Natural killer cell (primary cell): ENCODE results near the gene SLC9A7. TPM values are rescaled to one million over a fixed set of nuclear protein-coding genes. Genes with fewer than 3 reads are reported as not detected.

Experiments used
- ATAC-seq, 3 donors: fragments of 150-1000 bp in 2 of 3; fragments of 200-7000 bp in 1 of 3; cut with Tn5 transposase; 1 replicate in 1 of 3; 2 replicates in 2 of 3; pipeline ENCODE4 v1.10.0; 2021; ENCODE audit warnings: mild to moderate bottlenecking in 2 of 3, moderate library complexity in 2 of 3
- DNase-seq, 2 donors: peaks; one replicate each; pipeline versions ENCODE4 v3.0.0 to v3.0.0-alpha.2; 2013 to 2021; ENCODE audit warnings: mixed read lengths in 1 of 2
- H3K27ac ChIP-seq: one replicate; pipeline ENCODE4 v1.5.1; 2013; ENCODE audit warnings: mild to moderate bottlenecking, low read length
- H3K27me3 ChIP-seq: one replicate; pipeline ENCODE4 v1.6.1; 2013; ENCODE audit warnings: low read length; ENCODE audit not compliant: control insufficient read depth, insufficient read depth
- H3K36me3 ChIP-seq: one replicate; pipeline ENCODE4 v1.6.1; 2013; ENCODE audit warnings: low read length; ENCODE audit not compliant: control insufficient read depth, insufficient read depth
- H3K4me1 ChIP-seq: one replicate; pipeline ENCODE4 v1.6.1; 2013; ENCODE audit warnings: low read length; ENCODE audit not compliant: control insufficient read depth, insufficient read depth
- H3K4me3 ChIP-seq: one replicate; pipeline ENCODE4 v1.5.1; 2013; ENCODE audit warnings: low read length
- H3K9me3 ChIP-seq: one replicate; pipeline ENCODE4 v1.6.1; 2013; ENCODE audit warnings: low read length; ENCODE audit not compliant: control insufficient read depth, insufficient read depth
- H3K27ac Mint-ChIP-seq, 2 donors: one replicate each; pipeline ENCODE4 v1.8.0; 2022; ENCODE audit warnings: mild to moderate bottlenecking in 2 of 2, mixed read lengths in 2 of 2, moderate library complexity in 1 of 2
- H3K27me3 Mint-ChIP-seq, 2 donors: one replicate each; pipeline ENCODE4 v1.8.0; 2022; ENCODE audit warnings: low read depth in 2 of 2, mixed read lengths in 2 of 2
- H3K36me3 Mint-ChIP-seq: one replicate; pipeline ENCODE4 v1.8.0; 2022; ENCODE audit warnings: mixed read lengths
- H3K4me1 Mint-ChIP-seq, 2 donors: one replicate each; pipeline ENCODE4 v1.8.0; 2022; ENCODE audit warnings: mixed read lengths in 2 of 2
- H3K4me3 Mint-ChIP-seq: one replicate; pipeline ENCODE4 v1.8.0; 2022; ENCODE audit warnings: mild to moderate bottlenecking, moderate library complexity, mixed read lengths
- H3K9me3 Mint-ChIP-seq, 2 donors: one replicate each; pipeline ENCODE4 v1.8.0; 2022; ENCODE audit warnings: mixed read lengths in 2 of 2
- WGBS: methylation state at CpG from one replicate; pipeline ENCODE4 v1.1.7; 2013; ENCODE audit warnings: missing lambda C conversion rate; ENCODE audit not compliant: insufficient coverage; 5-methylcytosine and 5-hydroxymethylcytosine counted together
- intact Hi-C: fragments of 100-400 bp; cut with micrococcal nuclease; formaldehyde crosslinking; loops from one replicate; pipeline ENCODE4 v1.14.2; 2022
- total RNA-seq, 4 donors: library from RNA; stranded (reverse); fragments of 120-200 nt in 1 of 4; gene quantifications; one replicate each; pipeline versions ENCODE4 v1.2.3 to v1.2.4, GENCODE V29; 2013 to 2022
- TF ChIP-seq, protein P1 (sequence below): fragments of 200-600 bp; IDR thresholded peaks from one replicate; pipeline ENCODE4 v1.8.0; 2022; ENCODE audit warnings: antibody characterized with exemption

SLC9A7 gene
- total RNA-seq, 3 donors from 2014 or later (not counting 1 experiment from before 2014, with no cell fraction given) = 0.39 to 1.1 (median 0.75) TPM

DNA sequence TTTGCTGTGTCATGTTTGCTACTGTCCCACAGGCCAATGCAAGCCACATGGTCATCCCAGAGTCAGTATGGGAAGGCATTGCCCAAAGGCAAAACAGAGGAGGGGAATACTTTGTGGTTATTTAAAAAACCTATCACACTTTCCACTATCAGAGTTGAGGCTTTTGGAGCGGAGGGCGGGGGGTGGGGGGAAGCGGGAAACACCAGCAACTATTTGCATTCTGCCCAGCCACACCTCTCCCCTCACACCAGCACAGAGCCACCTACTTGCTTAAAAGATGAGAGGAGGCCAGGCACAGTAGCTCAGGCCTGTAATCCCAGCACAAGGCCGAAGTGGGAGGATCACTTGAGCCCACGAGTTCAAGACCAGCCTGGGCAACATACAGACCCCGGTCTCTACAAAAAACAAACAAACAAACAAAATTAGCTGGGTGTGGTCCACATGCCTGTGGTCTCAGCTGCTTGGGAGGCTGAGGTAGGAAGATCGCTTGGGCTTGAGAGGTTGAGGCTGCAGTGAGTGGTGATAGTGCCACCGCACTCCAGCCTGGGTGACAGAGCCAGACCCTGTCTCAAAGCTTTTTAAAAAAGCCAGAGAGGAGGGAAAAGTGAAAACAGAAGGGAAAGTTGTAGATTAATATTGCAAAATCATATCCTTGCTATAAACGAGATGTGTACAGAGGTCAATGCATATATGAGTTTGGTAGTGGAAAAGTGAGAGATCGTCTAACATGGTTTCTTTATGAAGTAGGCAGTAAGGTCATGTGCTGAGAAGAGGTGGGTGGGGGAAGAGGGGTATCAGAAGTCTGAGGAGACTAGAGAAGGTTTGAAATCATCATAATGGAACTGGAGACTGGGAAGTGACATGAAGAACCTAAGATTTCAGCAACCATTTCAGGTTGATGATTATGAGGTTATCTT, 187.2 kb downstream of the SLC9A7 start:
- Histone ChIP-seq H3K9me3 (no peaks in the 10 kb centered on the region), H3K36me3 (no peaks in the 10 kb centered on the region), H3K27ac (no peak overlapping the region), H3K4me1 (peaks cover 31% of the 10 kb centered on the region), H3K4me3 (no peak overlapping the region), H3K27me3 (no peaks in the 10 kb centered on the region)
- Mint-ChIP-seq H3K36me3 (no peaks in the 10 kb centered on the region), H3K27me3 (no peaks in the 10 kb centered on the region), H3K9me3 (no peaks in the 10 kb centered on the region), H3K4me1 (peaks cover 20 to 31% of the 10 kb centered on the region in 2 donors), H3K27ac (peak overlapping the region; percentile 35 to 95), H3K4me3 (peak overlapping the region; percentile 70)
- TF ChIP-seq, protein P1, sequence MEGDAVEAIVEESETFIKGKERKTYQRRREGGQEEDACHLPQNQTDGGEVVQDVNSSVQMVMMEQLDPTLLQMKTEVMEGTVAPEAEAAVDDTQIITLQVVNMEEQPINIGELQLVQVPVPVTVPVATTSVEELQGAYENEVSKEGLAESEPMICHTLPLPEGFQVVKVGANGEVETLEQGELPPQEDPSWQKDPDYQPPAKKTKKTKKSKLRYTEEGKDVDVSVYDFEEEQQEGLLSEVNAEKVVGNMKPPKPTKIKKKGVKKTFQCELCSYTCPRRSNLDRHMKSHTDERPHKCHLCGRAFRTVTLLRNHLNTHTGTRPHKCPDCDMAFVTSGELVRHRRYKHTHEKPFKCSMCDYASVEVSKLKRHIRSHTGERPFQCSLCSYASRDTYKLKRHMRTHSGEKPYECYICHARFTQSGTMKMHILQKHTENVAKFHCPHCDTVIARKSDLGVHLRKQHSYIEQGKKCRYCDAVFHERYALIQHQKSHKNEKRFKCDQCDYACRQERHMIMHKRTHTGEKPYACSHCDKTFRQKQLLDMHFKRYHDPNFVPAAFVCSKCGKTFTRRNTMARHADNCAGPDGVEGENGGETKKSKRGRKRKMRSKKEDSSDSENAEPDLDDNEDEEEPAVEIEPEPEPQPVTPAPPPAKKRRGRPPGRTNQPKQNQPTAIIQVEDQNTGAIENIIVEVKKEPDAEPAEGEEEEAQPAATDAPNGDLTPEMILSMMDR = no peak
- intact Hi-C loops = loop anchor here (1.0 to 5.0 kb wide), 3 partner anchors 26 to 124 kb away; partner anchors contain the start of gene ZNF674
- no peak for DNase-seq
- no peak for ATAC-seq
- WGBS = 78% methylated on average over 5 of the region's 10 CpGs

GRCh38 chrX:46569621-46570020, 189.3 kb downstream of the SLC9A7 start:
- TF ChIP-seq, protein P1 = no peak
- Mint-ChIP-seq H3K4me3 (no peak overlapping the region), H3K36me3 (no peaks in the 10 kb centered on the region), H3K27me3 (no peaks in the 10 kb centered on the region), H3K4me1 (peaks cover 15 to 17% of the 10 kb centered on the region in 2 donors), H3K27ac (no peak overlapping the region), H3K9me3 (no peaks in the 10 kb centered on the region)
- Histone ChIP-seq H3K9me3 (no peaks in the 10 kb centered on the region), H3K27me3 (no peaks in the 10 kb centered on the region), H3K4me3 (no peak overlapping the region), H3K4me1 (peaks cover 16% of the 10 kb centered on the region), H3K27ac (no peak overlapping the region), H3K36me3 (no peaks in the 10 kb centered on the region)
- DNase-seq = no peak
- intact Hi-C loops = loop anchor here (5.0 kb wide), 1 partner anchor 68 kb away; no protein-coding TSS in a partner anchor
- ATAC-seq = no peak

DNA sequence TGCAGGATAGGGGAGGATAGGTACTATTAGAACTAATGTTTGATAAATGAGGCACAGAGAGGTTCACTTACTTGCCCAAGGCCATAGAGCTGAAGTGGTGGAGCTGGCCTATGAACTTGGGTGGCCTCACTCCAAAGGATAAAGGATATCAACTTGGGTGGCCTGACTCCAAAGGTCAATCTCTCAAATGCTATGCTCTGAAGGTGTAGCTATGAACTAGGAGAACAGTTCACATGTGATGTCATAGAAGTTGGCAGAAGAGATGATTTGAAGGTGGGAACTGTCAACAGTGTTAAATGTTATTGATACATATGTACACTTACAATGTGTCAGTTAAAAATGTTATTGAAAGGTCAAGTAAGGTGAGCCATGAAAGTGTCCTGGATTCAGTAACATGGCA, 191.5 kb downstream of the SLC9A7 start:
- DNase-seq = no peak
- intact Hi-C loops = no loop called here
- Mint-ChIP-seq H3K27ac (no peak overlapping the region), H3K27me3 (no peaks in the 10 kb centered on the region), H3K4me3 (no peak overlapping the region), H3K36me3 (no peaks in the 10 kb centered on the region), H3K9me3 (no peaks in the 10 kb centered on the region), H3K4me1 (peaks cover 9 to 13% of the 10 kb centered on the region in 2 donors)
- Histone ChIP-seq H3K4me3 (no peak overlapping the region), H3K27ac (no peak overlapping the region), H3K4me1 (peaks cover 13% of the 10 kb centered on the region), H3K36me3 (no peaks in the 10 kb centered on the region), H3K27me3 (no peaks in the 10 kb centered on the region), H3K9me3 (no peaks in the 10 kb centered on the region)
- no peak for ATAC-seq
- TF ChIP-seq, protein P1 = no peak
